IMR-90 (cell line): ENCODE data around the gene NAP1L2. TPM values are rescaled to one million over a fixed set of nuclear protein-coding genes. Genes with fewer than 3 reads are reported as not detected.

Source experiments
- ATAC-seq: fragments of 200-7000 bp; cut with Tn5 transposase; 2 replicates; pipeline ENCODE4 v1.9.1; 2020; ENCODE audit warnings: low read depth, mild to moderate bottlenecking, moderate library complexity
- BruUV-seq: library from RNA; stranded (reverse); fragments of 400-500 nt; replicated peaks from 2 replicates; lab custom pipeline; 2021; lab: Mats Ljungman, UMichigan
- CTCF ChIA-PET: fragments of 300-600 bp; formaldehyde crosslinking; extraction: SDS; loops from one replicate; lab custom pipeline; 2021; ENCODE audit warnings: antibody characterized with exemption; lab: Yijun Ruan, JAX
- POLR2A ChIA-PET: fragments of 300-600 bp; sonication (Branson Sonifier 250); formaldehyde crosslinking; loops from one replicate; lab custom pipeline; 2022; ENCODE audit warnings: antibody characterized with exemption; ENCODE audit not compliant: unreplicated experiment; lab: Charles Lee
- DNase-seq: peaks from one replicate; pipeline ENCODE4 v3.0.0; 2013
- H2AFZ ChIP-seq: replicated peaks from 2 replicates; pipeline ENCODE3; 2013; ENCODE audit warnings: low read length, mild to moderate bottlenecking; ENCODE audit not compliant: poor library complexity
- H2AK5ac ChIP-seq: 2 replicates; pipeline ENCODE4 v1.6.1; 2013; ENCODE audit warnings: low read depth, low read length, inconsistent platforms
- H2AK9ac ChIP-seq: replicated peaks from 2 replicates; pipeline ENCODE3; 2013; ENCODE audit warnings: mild to moderate bottlenecking, low read depth, low read length, moderate library complexity; ENCODE audit not compliant: poor library complexity
- H2BK120ac ChIP-seq: 2 replicates; pipeline ENCODE4 v1.6.1; 2013; ENCODE audit warnings: low read depth, low read length, inconsistent platforms
- H2BK15ac ChIP-seq: 3 replicates; pipeline ENCODE4 v1.6.1; 2013; ENCODE audit warnings: low read depth, low read length, inconsistent platforms
- H2BK20ac ChIP-seq: 2 replicates; pipeline ENCODE4 v1.6.1; 2013; ENCODE audit warnings: low read depth, mild to moderate bottlenecking, inconsistent platforms, low read length, moderate library complexity
- H2BK5ac ChIP-seq: 2 replicates; pipeline ENCODE4 v1.6.1; 2013; ENCODE audit warnings: mild to moderate bottlenecking, low read depth, low read length, inconsistent platforms; ENCODE audit not compliant: poor library complexity, severe bottlenecking
- H3K14ac ChIP-seq: replicated peaks from 2 replicates; pipeline ENCODE4 v1.6.1; 2013; ENCODE audit warnings: low read depth, low read length, inconsistent platforms
- H3K18ac ChIP-seq: 2 replicates; pipeline ENCODE4 v1.6.1; 2013; ENCODE audit warnings: low read depth, low read length, control low read depth
- H3K23ac ChIP-seq: 2 replicates; pipeline ENCODE4 v1.6.1; 2013; ENCODE audit warnings: low read depth, low read length, inconsistent platforms
- H3K27ac ChIP-seq: 2 replicates; pipeline ENCODE4 v1.5.1; 2013; ENCODE audit warnings: mild to moderate bottlenecking, control low read depth, low read length; ENCODE audit not compliant: insufficient read depth
- H3K27me3 ChIP-seq: 2 replicates; pipeline ENCODE4 v1.6.1; 2013; ENCODE audit warnings: low read length; ENCODE audit not compliant: control insufficient read depth, insufficient read depth
- H3K36me3 ChIP-seq: 2 replicates; pipeline ENCODE4 v1.6.1; 2013; ENCODE audit warnings: low read length, mixed read lengths; ENCODE audit not compliant: control insufficient read depth, insufficient read depth
- H3K4ac ChIP-seq: 2 replicates; pipeline ENCODE4 v1.6.1; 2013; ENCODE audit warnings: low read depth, low read length, inconsistent platforms
- H3K4me1 ChIP-seq: 2 replicates; pipeline ENCODE4 v1.6.1; 2013; ENCODE audit warnings: low read length, mixed read lengths; ENCODE audit not compliant: control insufficient read depth, insufficient read depth
- H3K4me2 ChIP-seq: 2 replicates; pipeline ENCODE4 v1.6.1; 2013; ENCODE audit warnings: low read depth, mild to moderate bottlenecking, control low read depth, low read length, moderate library complexity
- H3K4me3 ChIP-seq: 2 replicates; pipeline ENCODE4 v1.5.1; 2013; ENCODE audit warnings: low read depth, mild to moderate bottlenecking, control low read depth, low read length, moderate library complexity; ENCODE audit not compliant: insufficient read depth
- H3K56ac ChIP-seq: 2 replicates; pipeline ENCODE4 v1.6.1; 2013; ENCODE audit warnings: low read length, inconsistent platforms; ENCODE audit not compliant: insufficient read depth; ENCODE audit errors: extremely low read depth
- H3K79me1 ChIP-seq, 2 experiments: 2 replicates each; pipeline ENCODE4 v1.6.1; 2013; ENCODE audit warnings: low read length in 2 of 2, inconsistent platforms in 1 of 2, low read depth in 1 of 2
- H3K9ac ChIP-seq: 2 replicates; pipeline ENCODE4 v1.6.1; 2013; ENCODE audit warnings: low read depth, low read length, control low read depth
- H3K9me1 ChIP-seq: 2 replicates; pipeline ENCODE4 v1.6.1; 2013; ENCODE audit warnings: low read length, inconsistent platforms; ENCODE audit not compliant: insufficient read depth
- H3K9me3 ChIP-seq: 2 replicates; pipeline ENCODE4 v1.6.1; 2013; ENCODE audit warnings: low read length; ENCODE audit not compliant: control insufficient read depth, insufficient read depth
- H4K20me1 ChIP-seq: 2 replicates; pipeline ENCODE4 v1.6.1; 2013; ENCODE audit warnings: low read length, inconsistent platforms; ENCODE audit not compliant: insufficient read depth
- H4K5ac ChIP-seq: 2 replicates; pipeline ENCODE4 v1.6.1; 2013; ENCODE audit warnings: mild to moderate bottlenecking, low read depth, low read length, control low read depth
- H4K8ac ChIP-seq, 2 experiments: 2 replicates each; pipeline ENCODE4 v1.6.1; 2013; ENCODE audit warnings: low read depth in 2 of 2, low read length in 2 of 2, control low read depth in 1 of 2, inconsistent platforms in 1 of 2
- H4K91ac ChIP-seq: 2 replicates; pipeline ENCODE4 v1.6.1; 2013; ENCODE audit warnings: low read depth, low read length, inconsistent platforms; ENCODE audit not compliant: insufficient read depth
- CHD1 ChIP-seq: IDR thresholded peaks from 2 replicates; pipeline ENCODE4 v1.6.1; 2012; ENCODE audit warnings: low read depth, low read length, improper control_type of control experiment
- CTCF ChIP-seq: conservative IDR thresholded peaks from 2 replicates; pipeline ENCODE4 v1.5.1; 2012; ENCODE audit warnings: mild to moderate bottlenecking, low read depth, low read length, improper control_type of control experiment
- ELK1 ChIP-seq: fragments of 150-350 bp; IDR thresholded peaks from 2 replicates; pipeline ENCODE4 v1.6.1; 2016; ENCODE audit warnings: low read depth, mild to moderate bottlenecking, low read length, moderate library complexity, borderline replicate concordance
- MAFK ChIP-seq: IDR thresholded peaks from 2 replicates; pipeline ENCODE4 v1.6.1; 2012; ENCODE audit warnings: low read depth, low read length, improper control_type of control experiment
- MAZ ChIP-seq: IDR thresholded peaks from 2 replicates; pipeline ENCODE4 v1.6.1; 2012; ENCODE audit warnings: low read depth, mild to moderate bottlenecking, low read length, improper control_type of control experiment, moderate library complexity, borderline replicate concordance
- POLR2A ChIP-seq: IDR thresholded peaks from 2 replicates; pipeline ENCODE4 v1.6.1; 2012; ENCODE audit warnings: mild to moderate bottlenecking, low read depth, low read length
- RAD21 ChIP-seq: IDR thresholded peaks from 2 replicates; pipeline ENCODE4 v1.6.1; 2012; ENCODE audit warnings: low read length, improper control_type of control experiment
- RFX5 ChIP-seq: IDR thresholded peaks from 2 replicates; pipeline ENCODE4 v1.8.0; 2012; ENCODE audit warnings: low read depth, mild to moderate bottlenecking, low read length, moderate library complexity
- SMC3 ChIP-seq: fragments of 150-350 bp; IDR thresholded peaks from 2 replicates; pipeline ENCODE4 v1.6.1; 2016; ENCODE audit warnings: low read depth, mild to moderate bottlenecking, antibody characterized with exemption, low read length, moderate library complexity
- WGBS, 2 experiments: methylation state at CpG; one replicate each; pipeline versions ENCODE4 v1.1.5 to v1.1.7; 2013; ENCODE audit warnings: missing lambda C conversion rate in 2 of 2; ENCODE audit not compliant: insufficient read length in 1 of 2; ENCODE audit errors: extremely low coverage in 2 of 2; 5-methylcytosine and 5-hydroxymethylcytosine counted together
- dilution Hi-C: fragments of 300-500 bp; cut with HindIII; formaldehyde crosslinking; loops from one replicate; pipeline ENCODE4 v1.14.3; 2018; ENCODE audit warnings: low sequenced_read_pairs; ENCODE audit not compliant: unreplicated experiment
- in situ Hi-C: fragments of 300-500 bp; cut with MboI; formaldehyde crosslinking; loops from 3 replicates; pipeline ENCODE4 v1.14.3; 2019; ENCODE audit warnings: low sequenced_read_pairs, inconsistent platforms, mixed read lengths
- intact Hi-C: fragments of 100-400 bp; cut with micrococcal nuclease; formaldehyde crosslinking; loops from 2 replicates; pipeline ENCODE4 v1.10.0; 2022
- polyA plus RNA-seq, 3 experiments: library from polyadenylated mRNA; depleted of rRNA; stranded (reverse); fragments of >200 nt; gene quantifications; 2 replicates each; pipeline ENCODE4 v1.2.3, GENCODE V29; 2012; ENCODE audit warnings: low replicate concordance in 1 of 3
- total RNA-seq: library from RNA; depleted of rRNA; stranded (reverse); fragments of >200 nt; gene quantifications from 2 replicates; pipeline ENCODE4 v1.2.3, GENCODE V29; 2012

The NAP1L2 gene
- total and polyA plus RNA-seq, 2 of the 4 experiments (the other 2 are of a cell fraction), result 0.03 TPM; not detected in 1

GRCh38 chrX:73214426-73215094 is at the start of gene NAP1L2 (continued):
- no peak for TF ChIP-seq RFX5
- no peak for TF ChIP-seq MAFK

- Histone ChIP-seq H4K5ac (no peak overlapping the region), H3K14ac (no peak overlapping the region), H3K56ac (no peak overlapping the region), H3K27me3 (no peaks in the 10 kb centered on the region; the same call in 1 of the 2 replicates), H4K8ac (no peak overlapping the region), H3K79me1 (no peaks in the 10 kb centered on the region), H3K4me3 (no peak overlapping the region), H2BK5ac (no peak overlapping the region), H3K4me2 (no peak overlapping the region), H3K18ac (no peak overlapping the region), H3K4ac (no peak overlapping the region), H4K20me1 (no peaks in the 10 kb centered on the region), H2AFZ (no peak overlapping the region), H3K9me1 (no peaks in the 10 kb centered on the region), H4K91ac (no peak overlapping the region), H3K4me1 (no peaks in the 10 kb centered on the region), H2AK5ac (no peak overlapping the region), H2BK120ac (no peak overlapping the region), H2AK9ac (no peak overlapping the region), H3K23ac (no peak overlapping the region), H3K27ac (no peak overlapping the region), H3K9ac (no peak overlapping the region), H3K9me3 (no peaks in the 10 kb centered on the region), H2BK15ac (no peak overlapping the region), H2BK20ac (no peak overlapping the region), H3K36me3 (no peaks in the 10 kb centered on the region)
- dilution Hi-C loops (no loop called here), intact Hi-C loops (no loop called here), in situ Hi-C loops (no loop called here)
- ATAC-seq (no peak), DNase-seq (no peak)
- no CpG with 5 or more reads among the region's 2 CpGs for WGBS, 2 experiments
- ChIA-PET CTCF (no interaction called here), POLR2A (no interaction called here)
- no TSS peak for BruUV-seq
- TF ChIP-seq RAD21 (peak; percentile 21; the same call in 1 of the 2 replicates), CTCF (0 out of 2 replicates have a peak, but pooled peaks have one; percentile 18), SMC3 (no peak), POLR2A (no peak), CHD1 (no peak), MAZ (no peak), ELK1 (no peak)
These were observed 48.3 kb upstream of the NAP1L2 start for GRCh38 chrX:73262991-73263390.
